K562 (cell line): ENCODE data around the gene FILIP1L. TPM values are rescaled to one million over a fixed set of nuclear protein-coding genes. Genes with fewer than 3 reads are reported as not detected.

ENCODE experiments used
- ATAC-seq: fragments of 200-7000 bp; cut with Tn5 transposase; 3 replicates; pipeline ENCODE4 v1.9.1; 2020; ENCODE audit warnings: moderate library complexity
- BruUV-seq: library from RNA; stranded (reverse); fragments of 400-500 nt; replicated peaks from 2 replicates; lab custom pipeline; 2021; lab: Mats Ljungman, UMichigan
- CTCF ChIA-PET: fragments of 300-600 bp; formaldehyde crosslinking; extraction: SDS; loops from one replicate; lab custom pipeline; 2021; ENCODE audit warnings: low intra/inter-chr PET ratio; lab: Yijun Ruan, JAX
- POLR2A ChIA-PET: fragments of 300-600, 350-650 bp; sonication (Branson Sonifier 250); formaldehyde crosslinking; extraction: SDS; loops from one replicate; lab custom pipeline; 2021; ENCODE audit warnings: antibody characterized with exemption, inconsistent platforms; lab: Yijun Ruan, JAX
- DNase-seq, 4 experiments: peaks; one replicate each; pipeline versions ENCODE4 v3.0.0 to v3.0.0-alpha.2; 2011 to 2018; ENCODE audit warnings: low spot score in 3 of 4, mixed read lengths in 3 of 4; ENCODE audit errors: extremely low read depth in 1 of 4
- FAIRE-seq: peaks from 2 replicates; lab custom pipeline; 2011; peaks lifted over from hg19 to GRCh38; lab: Jason Lieb, UNC
- H2AFZ ChIP-seq: 2 replicates; pipeline ENCODE4 v1.6.0; 2011; ENCODE audit warnings: low read depth, low read length, control low read depth, inconsistent platforms
- H3K27ac ChIP-seq: fragments of 200-600 bp; 3 replicates; pipeline ENCODE4 v1.8.0; 2011; ENCODE audit warnings: low read depth, mild to moderate bottlenecking, control low read depth, inconsistent platforms, low read length, moderate library complexity, mixed read lengths; ENCODE audit errors: extremely low read depth
- H3K27me3 ChIP-seq, 2 experiments: fragments of 300-600 bp in 1 of 2; 2 replicates in 1 of 2; 3 replicates in 1 of 2; pipeline versions ENCODE4 v1.6.0 to v1.8.0; 2011; ENCODE audit warnings: inconsistent platforms in 2 of 2, low read length in 2 of 2, mild to moderate bottlenecking in 1 of 2, mixed read lengths in 1 of 2, moderate library complexity in 1 of 2; ENCODE audit not compliant: control insufficient read depth in 2 of 2, insufficient read depth in 2 of 2
- H3K36me3 ChIP-seq: fragments of 300-600 bp; 3 replicates; pipeline ENCODE4 v1.8.0; 2011; ENCODE audit warnings: mild to moderate bottlenecking, low read length, inconsistent platforms; ENCODE audit not compliant: control insufficient read depth, insufficient read depth
- H3K4me1 ChIP-seq, 2 experiments: fragments of 200-600 bp in 1 of 2; replicated peaks in 1 of 2; 2 replicates in 1 of 2; 3 replicates in 1 of 2; pipeline versions ENCODE4 v1.5.1 to v1.8.0; 2011; ENCODE audit warnings: inconsistent platforms in 2 of 2, low read length in 2 of 2, mild to moderate bottlenecking in 1 of 2, mixed read lengths in 1 of 2, moderate library complexity in 1 of 2; ENCODE audit not compliant: control insufficient read depth in 2 of 2, insufficient read depth in 2 of 2
- H3K4me2 ChIP-seq: 2 replicates; pipeline ENCODE4 v1.6.1; 2011; ENCODE audit warnings: low read length, control low read depth, inconsistent platforms, mixed read lengths; ENCODE audit not compliant: insufficient read depth
- H3K4me3 ChIP-seq: fragments of 200-600 bp; sonication (generic), shearing (Covaris generic); 2 replicates; pipeline ENCODE4 v1.5.1; 2016; ENCODE audit warnings: control low read depth, inconsistent platforms
- H3K79me2 ChIP-seq: fragments of 200-600 bp; 3 replicates; pipeline ENCODE4 v1.8.0; 2011; ENCODE audit warnings: low read length, inconsistent platforms; ENCODE audit not compliant: control insufficient read depth, insufficient read depth
- H3K9ac ChIP-seq, 2 experiments: 2 replicates each; pipeline versions ENCODE4 v1.6.0 to v1.6.1; 2011; ENCODE audit warnings: low read depth in 2 of 2, low read length in 2 of 2, control low read depth in 1 of 2, inconsistent platforms in 1 of 2, mild to moderate bottlenecking in 1 of 2, mixed read lengths in 1 of 2; ENCODE audit not compliant: insufficient read depth in 1 of 2
- H3K9me1 ChIP-seq: one replicate; pipeline ENCODE4 v1.6.0; 2011; ENCODE audit warnings: inconsistent platforms, mild to moderate bottlenecking, low read length, moderate library complexity; ENCODE audit not compliant: control insufficient read depth, insufficient read depth
- H3K9me3 ChIP-seq: replicated peaks from 2 replicates; pipeline ENCODE4 v1.5.1; 2011; ENCODE audit warnings: low read depth, low read length, inconsistent platforms; ENCODE audit not compliant: control insufficient read depth, insufficient read depth
- H4K20me1 ChIP-seq: replicated peaks from 2 replicates; pipeline ENCODE4 v1.6.1; 2011; ENCODE audit warnings: low read length, inconsistent platforms, mixed read lengths; ENCODE audit not compliant: control insufficient read depth, insufficient read depth
- HLTF ChIP-seq: fragments of 450-650 bp; IDR thresholded peaks from 2 replicates; pipeline ENCODE4 v1.6.1; 2016
- RCOR1 ChIP-seq, 2 experiments: IDR thresholded peaks; 2 replicates each; pipeline ENCODE4 v1.6.1; 2012; ENCODE audit warnings: low read depth in 2 of 2, low read length in 2 of 2, borderline replicate concordance in 1 of 2, improper control_type of control experiment in 1 of 2
- RUNX1 ChIP-seq: sonication (generic); IDR thresholded peaks from 2 replicates; pipeline ENCODE4 v1.6.1; 2016; ENCODE audit warnings: antibody characterized with exemption, low read depth
- SRSF1 ChIP-seq: fragments of 200-400 bp; formaldehyde crosslinking; IDR thresholded peaks from 2 replicates; pipeline ENCODE4 v1.6.1; 2017; ENCODE audit warnings: mild to moderate bottlenecking, low read depth, low read length, moderate library complexity
- WGBS: fragments of 100-300 bp; shearing (Covaris generic); methylation state at CpG from one replicate; pipeline ENCODE4 v1.1.6; 2016; ENCODE audit warnings: low coverage, mixed read lengths; ENCODE audit not compliant: insufficient coverage; ENCODE audit errors: missing lambda C conversion rate; 5-methylcytosine and 5-hydroxymethylcytosine counted together
- in situ Hi-C: fragments of 300-500 bp; cut with MboI; formaldehyde crosslinking; loops from 4 replicates; pipeline ENCODE4 v1.15.0; 2018; ENCODE audit warnings: inconsistent platforms, mixed read lengths
- intact Hi-C: fragments of 100-400 bp; cut with micrococcal nuclease; formaldehyde crosslinking; loops from 2 replicates; pipeline ENCODE4 v1.14.2; 2022
- polyA plus RNA-seq, 8 experiments: library from polyadenylated mRNA; depleted of rRNA in 4 of 8; stranded (reverse) in 5 of 8; unstranded in 3 of 8; fragments of >200 nt; fragmentation: Nextera tagmentation in 2 of 8; fragmentation: Illumina TruSeq in 1 of 8; extraction: Ambion mirVana in 2 of 8; extraction: Trizol in 1 of 8; gene quantifications; 2 replicates each; pipeline versions ENCODE4 v1.2.1 to v1.2.3, GENCODE V29; 2011 to 2014; ENCODE audit warnings: inconsistent platforms in 1 of 8, missing spikeins in 1 of 8
- total RNA-seq, 7 experiments: library from RNA; depleted of rRNA in 6 of 7; stranded (reverse); fragments of >200 nt in 6 of 7; fragmentation: Illumina TruSeq in 2 of 7; extraction: Trizol in 2 of 7; gene quantifications; 2 replicates each; pipeline versions ENCODE4 v1.2.1 to v1.2.3, GENCODE V29; 2011 to 2021; ENCODE audit warnings: low replicate concordance in 1 of 7
- TF ChIP-seq, protein P1 (sequence below): sonication (generic); formaldehyde crosslinking; IDR thresholded peaks from 2 replicates; pipeline ENCODE4 v1.8.1; 2022; ENCODE audit warnings: missing genetic modification reagents
- TF ChIP-seq, protein P2 (sequence below): conservative IDR thresholded peaks from 2 replicates; pipeline ENCODE4 v1.6.1; 2011; ENCODE audit warnings: low read depth, mild to moderate bottlenecking, low read length; ENCODE audit not compliant: control insufficient read depth

The FILIP1L gene
- total and polyA plus RNA-seq, 9 of the 15 experiments (the other 6 are each of a cell fraction or from before 2014, with no cell fraction given): 0.50 to 2.1 (median 1.1) TPM

DNA sequence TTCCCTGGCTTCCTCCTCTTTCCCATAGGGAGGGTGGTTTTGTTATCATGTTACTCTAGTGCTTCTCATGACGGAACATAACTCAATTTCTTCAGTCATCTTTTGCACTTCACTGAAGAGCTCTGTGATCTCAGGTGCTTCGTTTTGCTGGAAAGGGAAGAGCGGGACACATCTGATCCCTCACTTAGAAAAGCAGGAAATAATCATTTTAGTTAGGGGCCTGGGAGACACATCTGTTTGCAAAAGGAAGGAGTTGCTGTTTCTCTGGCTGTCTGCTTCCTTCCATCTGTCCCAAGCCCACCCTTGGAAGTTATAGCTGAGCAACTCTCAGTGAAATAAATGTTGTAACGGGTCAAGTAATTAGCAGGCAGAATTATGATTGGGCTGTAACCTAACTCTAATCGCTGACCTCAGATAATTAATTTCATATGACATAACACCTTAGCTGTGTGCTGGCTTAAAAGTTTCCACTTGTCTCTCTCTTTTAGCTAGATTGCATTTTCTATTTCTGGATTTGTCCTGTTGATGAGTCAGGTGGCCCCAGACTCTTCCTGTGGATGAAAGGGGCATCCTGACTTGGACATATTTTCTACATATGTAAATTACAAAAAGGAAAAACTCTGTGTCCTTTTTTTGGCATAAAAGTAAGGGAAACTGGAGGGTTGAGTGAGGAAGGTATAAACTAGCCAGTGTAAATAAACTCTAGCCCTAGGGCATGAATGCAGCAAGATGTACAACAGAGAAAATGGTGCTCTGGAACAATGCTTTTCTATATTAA lies 11.0 kb upstream of the FILIP1L start (continued):
- TF ChIP-seq, protein P1, sequence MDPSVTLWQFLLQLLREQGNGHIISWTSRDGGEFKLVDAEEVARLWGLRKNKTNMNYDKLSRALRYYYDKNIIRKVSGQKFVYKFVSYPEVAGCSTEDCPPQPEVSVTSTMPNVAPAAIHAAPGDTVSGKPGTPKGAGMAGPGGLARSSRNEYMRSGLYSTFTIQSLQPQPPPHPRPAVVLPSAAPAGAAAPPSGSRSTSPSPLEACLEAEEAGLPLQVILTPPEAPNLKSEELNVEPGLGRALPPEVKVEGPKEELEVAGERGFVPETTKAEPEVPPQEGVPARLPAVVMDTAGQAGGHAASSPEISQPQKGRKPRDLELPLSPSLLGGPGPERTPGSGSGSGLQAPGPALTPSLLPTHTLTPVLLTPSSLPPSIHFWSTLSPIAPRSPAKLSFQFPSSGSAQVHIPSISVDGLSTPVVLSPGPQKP (CRISPR knock-in tag): no peak
- TF ChIP-seq HLTF (no peak), RUNX1 (no peak)

DNA sequence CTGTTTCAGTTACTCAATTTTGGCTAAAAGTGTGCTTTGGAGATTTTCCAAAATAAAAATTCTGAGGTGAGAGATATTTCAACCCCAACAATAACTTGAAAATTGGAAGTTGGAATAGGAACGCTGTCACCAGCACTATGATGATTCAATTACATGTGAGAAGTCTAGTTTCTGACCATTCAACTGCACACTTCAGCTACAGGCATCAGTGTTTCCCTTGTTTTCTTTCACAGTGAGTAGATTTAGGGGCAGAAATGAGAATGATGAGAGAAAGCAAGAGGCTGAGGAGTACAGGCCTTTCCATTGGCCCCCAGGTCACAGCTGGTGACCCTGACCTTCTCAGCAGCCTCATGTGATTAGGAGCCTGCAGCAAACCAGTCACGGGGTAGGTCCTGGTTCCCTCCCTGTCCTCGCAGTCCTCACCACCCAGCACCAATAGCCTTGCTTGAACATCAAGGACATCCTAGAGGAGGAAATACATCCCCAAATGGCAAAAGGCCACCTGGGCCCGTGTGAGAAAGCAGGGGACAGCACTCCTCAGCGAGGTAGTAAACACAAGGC lies 10.0 kb upstream of the FILIP1L start:
- WGBS: 68% methylated on average over 5 of the region's 5 CpGs
- Histone ChIP-seq H3K4me2 (no peak overlapping the region), H3K4me3 (no peak overlapping the region), H3K9ac (no peak overlapping the region), H3K79me2 (no peaks in the 10 kb centered on the region; the same call in 2 of the 3 replicates), H3K9me1 (no peaks in the 10 kb centered on the region), H3K27ac (no peak overlapping the region), H3K27me3 (no peaks in the 10 kb centered on the region), H2AFZ (no peak overlapping the region), H3K4me1 (no peaks in the 10 kb centered on the region), H3K9me3 (no peaks in the 10 kb centered on the region), H4K20me1 (no peaks in the 10 kb centered on the region), H3K36me3 (no peaks in the 10 kb centered on the region)
- intact Hi-C loops (no loop called here), in situ Hi-C loops (no loop called here)
- BruUV-seq: no TSS peak
- no peak for FAIRE-seq
- ChIA-PET CTCF (no interaction called here), POLR2A (interaction anchor here (0.6 kb wide), 1 partner anchor 46 kb away, joined by 4 read pairs; no protein-coding TSS in a partner anchor)
- DNase-seq: no peak
- no peak for TF ChIP-seq SRSF1
- TF ChIP-seq RCOR1 (IDR thresholded peaks at IDR 0.05; ENCODE audit: borderline replicate concordance in 1 of 2, low read depth in 2 of 2, low read length in 2 of 2): no peak
- TF ChIP-seq, protein P2, sequence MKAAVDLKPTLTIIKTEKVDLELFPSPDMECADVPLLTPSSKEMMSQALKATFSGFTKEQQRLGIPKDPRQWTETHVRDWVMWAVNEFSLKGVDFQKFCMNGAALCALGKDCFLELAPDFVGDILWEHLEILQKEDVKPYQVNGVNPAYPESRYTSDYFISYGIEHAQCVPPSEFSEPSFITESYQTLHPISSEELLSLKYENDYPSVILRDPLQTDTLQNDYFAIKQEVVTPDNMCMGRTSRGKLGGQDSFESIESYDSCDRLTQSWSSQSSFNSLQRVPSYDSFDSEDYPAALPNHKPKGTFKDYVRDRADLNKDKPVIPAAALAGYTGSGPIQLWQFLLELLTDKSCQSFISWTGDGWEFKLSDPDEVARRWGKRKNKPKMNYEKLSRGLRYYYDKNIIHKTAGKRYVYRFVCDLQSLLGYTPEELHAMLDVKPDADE: no peak
- no peak for ATAC-seq
